CD4-positive, alpha-beta T cell treated with Interleukin-6 at 100 ng/mL for 8 hours (primary cell): ENCODE measurements around the gene MAP7D3.
A peak's percentile ranks its signal among the peaks of the same experiment; 100 is the strongest.

Source experiments
- DNase-seq: peaks from one replicate; pipeline ENCODE4 v3.0.0-alpha.2; 2020; ENCODE audit warnings: mixed read lengths, low spot score

The MAP7D3 gene

GRCh38 chrX:136205882-136206380, 45.3 kb downstream of the MAP7D3 start:
- no peak for DNase-seq

- peak; percentile 25 for DNase-seq
Measured at GRCh38 chrX:136204571-136204970, 46.6 kb downstream of the MAP7D3 start.

GRCh38 chrX:136203951-136204350, 47.2 kb downstream of the MAP7D3 start:
- DNase-seq = no peak

- no peak for DNase-seq
Measured at GRCh38 chrX:136203438-136203837, 47.8 kb downstream of the MAP7D3 start.

- DNase-seq = no peak
Measured at GRCh38 chrX:136202889-136203288, 48.3 kb downstream of the MAP7D3 start.

GRCh38 chrX:136201601-136202000, 49.6 kb downstream of the MAP7D3 start:
- DNase-seq = no peak

GRCh38 chrX:136200466-136200865, 50.7 kb downstream of the MAP7D3 start:
- DNase-seq = peak; percentile 28

- no peak for DNase-seq
Measured at GRCh38 chrX:136199365-136199764, 51.8 kb downstream of the MAP7D3 start.

GRCh38 chrX:136198678-136199243, 52.4 kb downstream of the MAP7D3 start:
- no peak for DNase-seq

- DNase-seq = no peak
Measured at GRCh38 chrX:136198010-136198409, 53.2 kb downstream of the MAP7D3 start.

GRCh38 chrX:136196691-136197155, 54.5 kb downstream of the MAP7D3 start:
- DNase-seq = no peak

- DNase-seq = no peak
Measured at GRCh38 chrX:136195247-136195646, 56.0 kb downstream of the MAP7D3 start.

- no peak for DNase-seq
Measured at GRCh38 chrX:136194536-136194935, 56.7 kb downstream of the MAP7D3 start.

- DNase-seq = no peak
Measured at GRCh38 chrX:136193771-136194170, 57.4 kb downstream of the MAP7D3 start.

GRCh38 chrX:136192839-136193414, 58.3 kb downstream of the MAP7D3 start:
- no peak for DNase-seq

- DNase-seq = peak; percentile 6
Measured at GRCh38 chrX:136192135-136192534, 59.1 kb downstream of the MAP7D3 start.

- DNase-seq = no peak
Measured at GRCh38 chrX:136191171-136191570, 60.0 kb downstream of the MAP7D3 start.

- no peak for DNase-seq
Measured at GRCh38 chrX:136190038-136190713, 61.0 kb downstream of the MAP7D3 start.

- DNase-seq = no peak
Measured at GRCh38 chrX:136189222-136189621, 62.0 kb downstream of the MAP7D3 start.

GRCh38 chrX:136186023-136186413, 65.2 kb downstream of the MAP7D3 start:
- DNase-seq = no peak

GRCh38 chrX:136185401-136186022, 65.7 kb downstream of the MAP7D3 start:
- no peak for DNase-seq

GRCh38 chrX:136183917-136184316, 67.3 kb downstream of the MAP7D3 start:
- DNase-seq = no peak

GRCh38 chrX:136183172-136183571, 68.0 kb downstream of the MAP7D3 start:
- no peak for DNase-seq
